SK-N-SH (cell line): ENCODE measurements around the gene PTPRN. TPM values are rescaled to one million over a fixed set of nuclear protein-coding genes. Genes with fewer than 3 reads are reported as not detected.
"Not testable (repeated sequence)": the region's sequence is repeated elsewhere in the genome, so short reads cannot be mapped to it uniquely, and the experiment has no call there.

Source experiments
- CTCF ChIA-PET: fragments of 300-600, 350-600 bp; formaldehyde crosslinking; extraction: SDS; loops from one replicate; lab custom pipeline; 2021; lab: Yijun Ruan, JAX
- POLR2A ChIA-PET: fragments of 350-600 bp; sonication (Branson Sonifier 250); formaldehyde crosslinking; extraction: SDS; loops from one replicate; lab custom pipeline; 2020; ENCODE audit warnings: antibody characterized with exemption, inconsistent platforms; lab: Yijun Ruan, JAX
- DNase-seq: peaks from one replicate; pipeline ENCODE4 v3.0.0; 2012
- H2AFZ ChIP-seq: fragments of 200-600 bp; sonication (generic); 2 replicates; pipeline ENCODE4 v1.8.1; 2016; ENCODE audit warnings: antibody characterized with exemption, mild to moderate bottlenecking, low read depth
- H3F3A ChIP-seq: fragments of 200-600 bp; sonication (generic); replicated peaks from 2 replicates; pipeline ENCODE3; 2016; ENCODE audit warnings: antibody characterized with exemption, mild to moderate bottlenecking; ENCODE audit not compliant: insufficient read depth
- H3K27ac ChIP-seq, 2 experiments: fragments of 200-500 bp in 1 of 2; fragments of 200-600 bp in 1 of 2; sonication (Bioruptor generic) in 1 of 2; sonication (generic), shearing (Covaris generic) in 1 of 2; 2 replicates each; pipeline versions ENCODE4 v1.5.1 to v1.6.1; 2014 to 2016; ENCODE audit warnings: low read depth in 2 of 2, inconsistent platforms in 1 of 2, low read length in 1 of 2, mild to moderate bottlenecking in 1 of 2, mixed read lengths in 1 of 2
- H3K27me3 ChIP-seq: fragments of 200-600 bp; sonication (generic), shearing (Covaris generic); 2 replicates; pipeline ENCODE4 v1.6.1; 2016; ENCODE audit warnings: mixed run types; ENCODE audit not compliant: insufficient read depth
- H3K36me3 ChIP-seq, 2 experiments: fragments of 200-500 bp in 1 of 2; fragments of 200-600 bp in 1 of 2; sonication (Bioruptor generic) in 1 of 2; sonication (generic) in 1 of 2; replicated peaks in 1 of 2; 2 replicates each; pipeline versions ENCODE3 to v1.5.1; 2014 to 2016; ENCODE audit warnings: low read length in 1 of 2, mild to moderate bottlenecking in 1 of 2; ENCODE audit not compliant: insufficient read depth in 2 of 2, control insufficient read depth in 1 of 2
- H3K4me1 ChIP-seq, 2 experiments: fragments of 200-500 bp in 1 of 2; fragments of 200-600 bp in 1 of 2; sonication (Bioruptor generic) in 1 of 2; sonication (generic), shearing (Covaris generic) in 1 of 2; 2 replicates each; pipeline versions ENCODE4 v1.5.1 to v1.6.1; 2014 to 2016; ENCODE audit warnings: low read depth in 1 of 2, low read length in 1 of 2, mixed run types in 1 of 2; ENCODE audit not compliant: insufficient read depth in 2 of 2, control insufficient read depth in 1 of 2
- H3K4me2 ChIP-seq: fragments of 200-600 bp; sonication (generic), shearing (Covaris generic); 2 replicates; pipeline ENCODE4 v1.6.1; 2017; ENCODE audit warnings: mixed run types
- H3K4me3 ChIP-seq, 2 experiments: fragments of 200-500 bp in 1 of 2; fragments of 200-600 bp in 1 of 2; sonication (Bioruptor generic) in 1 of 2; sonication (generic), shearing (Covaris generic) in 1 of 2; 2 replicates each; pipeline versions ENCODE4 v1.5.1 to v1.8.1; 2014 to 2016; ENCODE audit warnings: low read depth in 2 of 2, inconsistent platforms in 1 of 2, low read length in 1 of 2, mild to moderate bottlenecking in 1 of 2, mixed read lengths in 1 of 2, moderate library complexity in 1 of 2
- H3K79me2 ChIP-seq: fragments of 200-600 bp; sonication (generic); 2 replicates; pipeline ENCODE4 v1.8.1; 2017; ENCODE audit warnings: mild to moderate bottlenecking; ENCODE audit not compliant: insufficient read depth
- H3K9ac ChIP-seq: fragments of 200-600 bp; sonication (generic); 2 replicates; pipeline ENCODE4 v1.6.1; 2017; ENCODE audit warnings: mixed run types
- H3K9me2 ChIP-seq: fragments of 200-600 bp; sonication (generic); 2 replicates; pipeline ENCODE4 v1.6.1; 2017; ENCODE audit warnings: mixed run types
- H3K9me3 ChIP-seq: fragments of 200-600 bp; sonication (generic); 2 replicates; pipeline ENCODE4 v1.6.1; 2017; ENCODE audit warnings: mixed run types, mild to moderate bottlenecking, moderate library complexity
- H4K20me1 ChIP-seq: fragments of 200-600 bp; sonication (generic); 2 replicates; pipeline ENCODE4 v1.6.1; 2017; ENCODE audit warnings: mild to moderate bottlenecking, mixed run types; ENCODE audit not compliant: insufficient read depth
- JUND ChIP-seq: IDR thresholded peaks from 2 replicates; pipeline ENCODE4 v1.4.0; 2012
- NFIC ChIP-seq: IDR thresholded peaks from 2 replicates; pipeline ENCODE4 v1.4.0; 2012; ENCODE audit warnings: borderline replicate concordance
- NRF1 ChIP-seq: IDR thresholded peaks from 2 replicates; pipeline ENCODE4 v1.6.1; 2012; ENCODE audit warnings: low read depth, mild to moderate bottlenecking, low read length
- POLR2AphosphoS5 ChIP-seq: IDR thresholded peaks from 2 replicates; pipeline ENCODE4 v1.6.1; 2012; ENCODE audit warnings: low read depth, low read length
- RAD21 ChIP-seq: IDR thresholded peaks from 2 replicates; pipeline ENCODE4 v1.6.1; 2012; ENCODE audit warnings: mild to moderate bottlenecking, low read length
- TAF1 ChIP-seq: IDR thresholded peaks from 2 replicates; pipeline ENCODE4 v1.6.1; 2012; ENCODE audit warnings: low read depth, mild to moderate bottlenecking, low read length, moderate library complexity, borderline replicate concordance
- YY1 ChIP-seq: IDR thresholded peaks from 2 replicates; pipeline ENCODE4 v1.4.0; 2012; ENCODE audit warnings: low read depth, mild to moderate bottlenecking
- WGBS: methylation state at CpG from one replicate; pipeline ENCODE4 v1.1.6; 2017; ENCODE audit warnings: low lambda C conversion rate; 5-methylcytosine and 5-hydroxymethylcytosine counted together
- polyA plus RNA-seq, 3 experiments: library from polyadenylated mRNA; depleted of rRNA; stranded (reverse); fragments of >200 nt; gene quantifications; 2 replicates each; pipeline ENCODE4 v1.2.3, GENCODE V29; 2012
- TF ChIP-seq, protein P1 (sequence below): IDR thresholded peaks from 2 replicates; pipeline ENCODE4 v1.4.0; 2012; ENCODE audit warnings: low read depth, borderline replicate concordance

PTPRN gene
- polyA plus RNA-seq, 1 of the 3 experiments (the other 2 are of a cell fraction) = 9.5 TPM

DNA sequence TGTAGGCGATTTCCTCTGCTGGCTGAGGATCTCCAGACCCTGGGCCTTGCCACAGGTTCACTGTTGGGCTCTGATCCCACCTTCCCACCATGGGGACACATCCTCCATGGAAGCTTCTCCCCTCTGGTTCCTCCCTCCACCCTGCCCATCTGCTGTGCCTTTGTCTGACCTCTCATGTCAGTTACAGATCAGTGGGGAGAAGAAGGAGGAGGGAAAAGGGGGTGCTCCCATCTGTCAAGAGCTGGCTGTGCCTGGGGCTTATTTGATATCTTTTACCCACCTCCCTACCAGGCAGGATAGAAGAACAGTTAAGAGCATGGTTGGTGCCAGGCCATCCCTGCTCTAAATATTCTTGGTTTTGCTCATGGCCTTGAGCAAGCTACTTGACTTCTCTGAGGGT, 42.3 kb downstream of the PTPRN start:
- H3K9me2 ChIP-seq = no peaks in the 10 kb centered on the region
- no peaks in the 10 kb centered on the region for H3K79me2 ChIP-seq
- peaks cover 0 to 14% of the 10 kb centered on the region in 2 experiments; a peak in 1 of 4 replicates for H3K4me1 ChIP-seq
- no peaks in the 10 kb centered on the region for H3F3A ChIP-seq
- H3K36me3 ChIP-seq = no peaks in the 10 kb centered on the region
- WGBS = 60% methylated on average over 1 of the region's 1 CpG
- H3K4me3 ChIP-seq = no peak overlapping the region
- DNase-seq = no peak
- no peaks in the 10 kb centered on the region for H4K20me1 ChIP-seq
- TF ChIP-seq RAD21 (no peak), JUND (no peak)
- TF ChIP-seq, all 33 proteins: peak for 0
- Histone ChIP-seq H3K27me3 (peaks cover 6% of the 10 kb centered on the region; the same call in 1 of the 2 replicates), H3K4me2 (no peak overlapping the region), H3K9ac (no peak overlapping the region), H2AFZ (no peak overlapping the region), H3K9me3 (no peaks in the 10 kb centered on the region), H3K27ac (no peak overlapping the region)
- ChIA-PET CTCF (interaction anchor here (0.7 to 5.9 kb wide), 2 partner anchors 12 to 275 kb away, joined by 3 to 62 read pairs; partner anchors contain the start of gene DNAJB2), POLR2A (no interaction called here)

- POLR2A ChIA-PET = no interaction called here
Observed at GRCh38 chr2:219266232-219266631, 43.0 kb downstream of the PTPRN start.

DNA sequence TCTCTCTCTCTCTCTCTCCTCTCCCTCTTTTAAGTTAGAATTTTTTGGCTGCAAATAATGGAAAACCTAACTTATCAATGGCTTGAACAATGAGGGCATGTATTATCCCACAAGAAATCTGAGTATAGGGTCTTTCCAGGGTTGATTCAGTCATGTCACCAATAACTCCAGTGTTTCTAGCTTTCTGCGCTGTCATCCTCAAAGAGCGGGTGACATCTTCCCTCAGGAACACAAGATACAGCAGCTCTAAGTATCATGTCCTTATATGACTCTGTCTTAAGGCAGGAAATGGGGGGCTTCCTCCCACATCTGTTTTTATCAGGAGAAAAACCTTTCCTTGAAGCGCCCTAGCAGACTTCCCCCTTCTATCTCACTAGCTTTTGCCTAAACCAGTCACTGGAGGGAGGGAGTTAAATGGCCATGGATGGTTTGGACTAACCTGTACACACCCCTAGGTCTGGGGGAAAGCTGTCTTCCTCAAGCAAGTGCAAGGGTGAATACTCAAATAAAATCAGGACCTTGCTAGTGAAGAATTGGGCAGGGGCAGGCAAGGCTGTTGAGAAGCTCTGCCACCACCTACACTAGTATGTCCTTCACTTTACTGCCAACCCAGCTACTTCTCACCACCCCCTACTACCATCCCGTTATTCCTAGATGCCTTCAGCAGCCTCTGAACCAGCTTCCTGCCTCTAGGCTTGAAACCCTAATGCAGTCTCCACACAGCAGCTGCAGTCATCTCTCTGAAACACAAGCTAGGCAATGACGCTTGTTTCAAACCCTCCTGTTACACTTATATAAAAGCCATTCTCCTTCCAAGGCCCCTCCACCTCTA, 48.0 kb downstream of the PTPRN start:
- no peak for DNase-seq
- H3K4me3 ChIP-seq = no peak overlapping the region
- TF ChIP-seq, protein P1, sequence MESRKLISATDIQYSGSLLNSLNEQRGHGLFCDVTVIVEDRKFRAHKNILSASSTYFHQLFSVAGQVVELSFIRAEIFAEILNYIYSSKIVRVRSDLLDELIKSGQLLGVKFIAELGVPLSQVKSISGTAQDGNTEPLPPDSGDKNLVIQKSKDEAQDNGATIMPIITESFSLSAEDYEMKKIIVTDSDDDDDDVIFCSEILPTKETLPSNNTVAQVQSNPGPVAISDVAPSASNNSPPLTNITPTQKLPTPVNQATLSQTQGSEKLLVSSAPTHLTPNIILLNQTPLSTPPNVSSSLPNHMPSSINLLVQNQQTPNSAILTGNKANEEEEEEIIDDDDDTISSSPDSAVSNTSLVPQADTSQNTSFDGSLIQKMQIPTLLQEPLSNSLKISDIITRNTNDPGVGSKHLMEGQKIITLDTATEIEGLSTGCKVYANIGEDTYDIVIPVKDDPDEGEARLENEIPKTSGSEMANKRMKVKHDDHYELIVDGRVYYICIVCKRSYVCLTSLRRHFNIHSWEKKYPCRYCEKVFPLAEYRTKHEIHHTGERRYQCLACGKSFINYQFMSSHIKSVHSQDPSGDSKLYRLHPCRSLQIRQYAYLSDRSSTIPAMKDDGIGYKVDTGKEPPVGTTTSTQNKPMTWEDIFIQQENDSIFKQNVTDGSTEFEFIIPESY = no peak
- TF ChIP-seq NRF1 (no peak), TAF1 (no peak), JUND (no peak), NFIC (no peak), POLR2AphosphoS5 (no peak)
- no peaks in the 10 kb centered on the region for H3K9me3 ChIP-seq
- H3K9me2 ChIP-seq = no peaks in the 10 kb centered on the region
- ChIA-PET CTCF (interaction anchor here (1.1 to 3.5 kb wide), 4 partner anchors 9 to 33 kb away, joined by 3 to 20 read pairs (median 10); no protein-coding TSS in a partner anchor), POLR2A (interaction anchor here (0.7 to 1.6 kb wide), 3 partner anchors 15 to 87 kb away, joined by 3 to 4 read pairs (median 3); partner anchors contain the start of genes PTPRN and STK16)
- H3K27me3 ChIP-seq = peaks cover 28% of the 10 kb centered on the region; the same call in 1 of the 2 replicates
- H3F3A ChIP-seq = no peaks in the 10 kb centered on the region
- H4K20me1 ChIP-seq = no peaks in the 10 kb centered on the region
- H3K27ac ChIP-seq = no peak overlapping the region
- no peaks in the 10 kb centered on the region for H3K79me2 ChIP-seq
- H3K4me1 ChIP-seq = no peaks in the 10 kb centered on the region
- WGBS = 51% methylated on average over 5 of the region's 5 CpGs
- H3K4me2 ChIP-seq = no peak overlapping the region
- H2AFZ ChIP-seq = no peak overlapping the region
- H3K9ac ChIP-seq = no peak overlapping the region
- no peaks in the 10 kb centered on the region for H3K36me3 ChIP-seq

More at GRCh38 chr2:219266232-219266631, 43.0 kb downstream of the PTPRN start:
- no peak overlapping the region for H3K27ac ChIP-seq
- H4K20me1 ChIP-seq = no peaks in the 10 kb centered on the region
- no peaks in the 10 kb centered on the region for H3K79me2 ChIP-seq
- CTCF ChIA-PET = interaction anchor here (0.5 to 5.9 kb wide), 4 partner anchors 12 to 286 kb away, joined by 3 to 62 read pairs (median 6); partner anchors contain the start of genes DNAJB2 and TUBA4A
- H3K4me3 ChIP-seq = no peak overlapping the region
- H3K36me3 ChIP-seq = no peaks in the 10 kb centered on the region
- no peaks in the 10 kb centered on the region for H3F3A ChIP-seq
- H3K9ac ChIP-seq = no peak overlapping the region
- WGBS = no CpG with 5 or more reads among the region's 5 CpGs
- TF ChIP-seq YY1 (no peak), POLR2AphosphoS5 (no peak)
- no peaks in the 10 kb centered on the region for H3K9me3 ChIP-seq
- H3K9me2 ChIP-seq = no peaks in the 10 kb centered on the region
- peaks cover 0 to 14% of the 10 kb centered on the region in 2 experiments; a peak in 1 of 4 replicates for H3K4me1 ChIP-seq
- peaks cover 8% of the 10 kb centered on the region; the same call in 1 of the 2 replicates for H3K27me3 ChIP-seq
- no peak for DNase-seq
- H3K4me2 ChIP-seq = no peak overlapping the region
- no peak overlapping the region for H2AFZ ChIP-seq

DNA sequence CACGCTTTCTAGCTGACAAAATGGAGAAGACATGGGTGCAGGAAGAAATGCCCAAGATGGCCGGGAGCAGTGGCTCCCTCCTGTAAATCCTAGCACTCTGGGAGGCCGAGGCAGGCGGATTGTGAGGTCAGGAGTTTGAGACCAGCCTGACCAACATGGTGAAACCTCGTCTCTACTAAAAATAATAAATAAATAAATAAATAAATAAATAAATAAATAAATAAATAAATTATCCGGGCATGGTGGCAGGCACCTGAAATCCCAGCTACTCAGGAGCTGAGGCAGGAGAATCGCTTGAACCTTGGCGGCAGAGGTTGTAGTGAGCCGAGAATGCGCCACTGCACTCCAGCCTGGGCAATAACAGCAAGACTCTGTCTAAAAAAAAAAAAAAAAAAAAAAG, 50.3 kb downstream of the PTPRN start:
- H3K4me1 ChIP-seq, H3K9me2 ChIP-seq, DNase-seq, H3F3A ChIP-seq, H4K20me1 ChIP-seq, H3K4me2 ChIP-seq, H3K36me3 ChIP-seq, H3K27ac ChIP-seq, H3K79me2 ChIP-seq, H3K4me3 ChIP-seq, H2AFZ ChIP-seq, H3K9me3 ChIP-seq, H3K9ac ChIP-seq: not testable (repeated sequence)
- CTCF ChIA-PET = interaction anchor here (0.8 to 1.2 kb wide), 4 partner anchors 19 to 99 kb away, joined by 3 to 5 read pairs (median 4); no protein-coding TSS in a partner anchor
- peaks cover 44% of the 10 kb centered on the region for H3K27me3 ChIP-seq
- POLR2A ChIA-PET = interaction anchor here (0.6 kb wide), 1 partner anchor 45 kb away, joined by 3 read pairs; no protein-coding TSS in a partner anchor
- WGBS = 47% methylated on average over 10 of the region's 10 CpGs
